GM18508 (cell line): ENCODE results near the gene FAM111B.
"Not testable (repeated sequence)": the region's sequence is repeated elsewhere in the genome, so short reads cannot be mapped to it uniquely, and the experiment has no call there.

Experiments used
- ATAC-seq: cut with Tn5 transposase; IDR thresholded peaks from one replicate; pipeline ENCODE4 v1.9.1; 2021; ENCODE audit warnings: moderate number of reproducible peaks; ENCODE audit not compliant: insufficient read depth, unreplicated experiment

FAM111B gene

DNA sequence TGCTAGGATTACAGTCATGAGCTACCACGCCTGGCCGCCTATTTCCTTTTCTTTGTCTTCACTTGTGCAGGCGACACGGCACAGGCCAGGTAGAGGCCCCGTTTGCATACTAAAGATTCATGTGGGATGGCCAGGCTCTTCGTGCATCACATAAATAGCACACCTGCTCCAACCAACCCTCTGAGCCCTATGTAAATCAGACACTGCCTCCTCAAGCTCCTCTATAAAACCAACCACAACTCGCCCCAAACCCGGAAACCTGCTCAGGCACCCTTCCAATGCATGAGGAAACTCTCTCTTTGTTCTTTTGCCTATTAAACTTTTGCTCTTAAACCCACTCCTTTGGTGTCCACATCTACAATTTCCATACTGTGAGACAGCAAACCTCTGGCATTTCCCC, 9.1 kb upstream of the FAM111B start:
- not testable (repeated sequence) for ATAC-seq

DNA sequence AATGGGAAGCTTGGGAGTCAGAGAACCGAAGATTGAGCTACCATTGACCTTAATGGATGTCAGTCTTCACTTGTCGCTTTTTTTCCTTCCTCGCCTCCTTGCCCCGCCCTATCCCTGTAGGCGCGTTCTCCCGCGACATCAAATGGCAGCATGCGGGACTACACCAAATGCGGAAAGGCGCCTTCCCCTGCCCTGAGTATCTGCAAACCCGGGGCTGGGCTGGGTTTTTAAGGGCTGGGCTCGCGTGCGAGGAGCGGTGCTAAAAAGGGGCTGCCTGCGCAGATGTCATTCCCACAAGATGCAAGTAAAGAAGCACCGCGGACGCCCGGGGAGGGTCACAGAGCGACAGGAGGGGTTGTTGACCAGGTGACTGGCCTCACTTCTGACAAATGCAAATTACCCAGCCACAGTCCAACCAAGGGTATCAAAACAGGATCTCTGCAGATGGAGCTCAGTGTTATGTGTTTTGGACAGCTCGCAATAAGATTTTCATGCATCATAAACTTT, 4.7 kb upstream of the FAM111B start:
- ATAC-seq, result peak; percentile 53

DNA sequence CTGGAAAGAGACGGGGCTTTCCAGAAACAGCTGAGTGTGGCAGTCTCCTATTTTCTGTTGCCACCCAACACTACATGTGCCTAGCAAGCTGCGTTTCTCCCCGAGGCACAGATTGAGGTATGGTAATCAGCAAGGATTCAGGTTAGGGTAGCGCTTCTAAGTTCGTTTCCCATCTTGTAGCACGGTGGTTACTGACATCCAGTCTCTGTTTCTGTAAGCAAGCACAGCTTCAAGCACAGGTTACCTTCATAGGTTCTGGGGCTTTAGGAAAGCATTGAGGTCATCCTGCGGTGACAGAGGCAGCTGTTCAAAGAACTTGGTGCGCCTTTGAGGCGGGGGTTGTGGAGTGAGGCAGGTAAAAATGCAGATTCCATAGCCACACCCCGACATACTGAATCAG, 684 bp downstream of the FAM111B start:
- ATAC-seq, result not testable (repeated sequence)

DNA sequence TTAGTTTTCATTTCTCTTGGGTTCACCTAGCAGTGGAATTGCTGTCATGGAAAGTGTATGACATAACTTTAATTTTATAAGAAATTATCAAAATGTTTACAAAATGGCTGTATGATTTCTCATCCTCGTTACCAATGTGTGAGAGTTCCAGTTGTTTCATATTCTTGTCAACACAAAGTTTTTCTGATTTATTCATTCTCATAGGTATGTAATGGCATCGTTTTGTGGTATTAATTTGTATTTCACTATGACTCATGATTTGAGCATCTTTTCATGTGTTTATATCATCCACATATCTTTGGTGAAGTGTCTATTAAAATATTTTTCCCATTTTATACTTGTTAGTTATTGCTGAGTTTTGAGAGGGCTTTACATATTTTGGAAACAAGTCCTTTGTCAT, 5.5 kb downstream of the FAM111B start:
- ATAC-seq, result no peak

DNA sequence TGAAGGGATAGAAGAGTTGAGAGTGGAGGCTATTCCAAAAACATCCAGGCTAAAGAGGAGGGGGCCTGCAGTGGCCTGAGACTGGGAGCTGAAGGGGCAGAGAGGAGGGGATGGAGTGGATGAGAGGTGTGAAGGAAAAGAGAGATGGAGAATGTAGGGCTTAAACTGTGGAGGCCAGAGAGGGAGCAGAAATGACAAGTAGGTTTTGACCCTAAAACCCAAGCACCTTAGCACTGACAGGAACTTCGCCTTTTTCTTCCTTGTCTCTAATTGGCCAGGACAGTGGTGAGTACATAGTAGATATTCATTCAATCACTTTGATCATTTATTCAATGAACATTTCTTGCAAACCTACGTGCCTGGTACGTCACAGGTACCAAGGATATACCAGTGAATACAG, 7.3 kb downstream of the FAM111B start:
- no peak for ATAC-seq

DNA sequence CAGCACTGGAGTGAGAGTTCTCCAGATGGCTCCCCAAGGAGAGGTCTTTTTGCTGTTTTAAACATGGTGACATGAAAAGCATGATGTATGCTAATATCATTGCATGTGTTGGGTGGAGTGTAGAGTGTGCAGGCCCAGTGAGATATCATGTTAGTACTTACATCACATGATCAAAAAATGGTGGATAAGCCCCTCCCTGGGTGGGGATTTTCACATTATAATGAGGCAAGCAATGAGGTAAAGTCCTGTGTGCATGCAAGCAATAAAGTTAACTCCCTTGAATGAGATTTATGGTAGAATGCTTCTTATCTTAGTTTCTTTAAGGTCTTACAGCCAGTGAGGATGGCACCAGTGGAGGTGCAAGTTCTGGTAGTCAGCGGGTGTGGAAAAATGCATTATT, 8.5 kb downstream of the FAM111B start:
- ATAC-seq, result no peak

DNA sequence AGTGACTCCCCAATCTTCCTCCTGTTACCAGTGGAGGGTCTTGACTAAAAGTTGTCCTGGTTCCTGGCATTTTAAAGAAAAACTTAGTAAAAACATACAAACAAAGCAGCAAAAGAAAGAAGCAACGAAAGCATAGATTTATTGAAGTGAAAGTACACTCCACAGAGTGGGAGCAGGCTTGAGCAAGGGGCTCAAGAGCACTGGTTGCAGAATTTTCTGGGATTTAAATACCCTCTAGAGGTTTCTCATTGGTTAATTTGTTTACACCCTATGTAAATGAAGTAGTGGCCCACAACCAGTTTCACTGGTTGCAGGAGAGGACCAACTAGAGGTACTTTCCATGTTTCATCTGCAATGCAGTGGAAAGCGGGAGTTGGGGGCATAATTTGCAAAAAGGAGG, 10.7 kb downstream of the FAM111B start:
- ATAC-seq, result no peak

DNA sequence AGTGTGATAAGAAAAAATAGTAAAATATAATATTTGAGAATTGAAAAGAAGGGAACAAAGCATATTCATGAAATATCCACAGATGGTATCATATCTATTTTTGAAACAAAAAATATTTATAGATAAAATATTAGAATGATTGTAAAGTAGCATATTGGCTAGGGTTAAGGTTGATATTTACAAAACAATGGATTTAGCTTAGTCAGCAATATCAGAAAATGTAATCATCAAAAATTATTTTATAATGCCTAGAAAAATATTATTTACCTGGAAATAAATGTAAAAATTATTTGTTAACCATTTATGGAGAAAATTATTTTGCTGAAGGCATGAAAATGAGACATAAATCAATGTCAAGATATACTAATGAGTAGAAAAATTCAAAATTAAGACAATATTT, 12.8 kb downstream of the FAM111B start:
- ATAC-seq, result no peak

DNA sequence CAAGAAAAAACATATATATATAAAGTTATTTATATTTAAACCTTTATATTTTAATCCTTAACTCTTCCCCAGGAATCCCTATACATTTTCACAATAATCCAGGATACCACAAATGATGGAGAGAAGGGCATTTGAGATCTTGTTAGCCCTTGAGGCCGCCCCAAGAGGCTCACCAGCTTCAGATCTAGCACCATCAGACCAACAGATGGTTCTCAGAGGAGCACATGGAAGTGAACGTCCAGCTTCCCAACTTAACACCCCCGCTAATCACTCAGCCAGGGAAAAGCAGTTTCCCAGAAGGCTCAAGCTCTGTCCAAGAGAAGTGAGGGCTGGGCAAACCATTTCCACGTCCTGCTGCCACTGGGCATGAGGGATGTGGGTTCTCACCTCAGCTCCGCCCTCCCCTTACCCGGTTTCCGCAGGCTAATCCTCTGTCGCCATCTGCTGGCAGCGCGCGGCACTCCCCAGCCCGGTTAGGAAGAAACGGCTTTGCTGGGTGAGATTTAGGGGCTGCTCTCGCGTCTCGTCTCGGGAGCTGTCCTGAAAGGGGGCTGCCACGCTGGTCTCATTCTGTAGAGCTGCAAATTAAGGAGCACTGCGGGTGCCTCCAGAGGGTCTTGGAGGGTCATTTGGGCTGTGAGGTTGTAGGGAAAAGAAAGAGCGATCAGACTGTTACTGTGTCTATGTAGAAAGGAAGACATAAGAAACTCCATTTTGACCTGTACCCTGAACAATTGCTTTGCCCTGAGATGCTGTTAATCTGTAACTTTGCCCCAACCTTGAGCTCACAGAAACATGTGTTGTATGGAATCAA, 28.8 kb downstream of the FAM111B start:
- ATAC-seq, result peak; percentile 80

DNA sequence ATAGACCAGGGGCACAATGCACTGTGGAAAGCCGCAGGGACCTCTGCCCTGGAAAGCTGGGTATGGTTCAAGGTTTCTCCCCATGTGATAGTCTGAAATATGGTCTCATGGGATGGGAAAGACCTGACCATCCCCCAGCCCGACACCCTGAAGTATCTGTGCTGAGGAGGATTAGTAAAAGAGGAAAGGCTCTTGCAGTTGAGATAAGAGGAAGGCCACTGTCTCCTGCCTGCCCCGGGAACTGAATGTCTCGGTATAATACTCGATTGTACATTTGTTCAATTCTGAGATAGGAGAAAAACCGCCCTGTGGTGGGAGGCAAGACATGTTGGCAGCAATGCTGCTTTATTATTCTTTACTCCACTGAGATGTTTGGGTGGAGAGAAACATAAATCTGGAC, 29.5 kb downstream of the FAM111B start:
- ATAC-seq, result not testable (repeated sequence)

DNA sequence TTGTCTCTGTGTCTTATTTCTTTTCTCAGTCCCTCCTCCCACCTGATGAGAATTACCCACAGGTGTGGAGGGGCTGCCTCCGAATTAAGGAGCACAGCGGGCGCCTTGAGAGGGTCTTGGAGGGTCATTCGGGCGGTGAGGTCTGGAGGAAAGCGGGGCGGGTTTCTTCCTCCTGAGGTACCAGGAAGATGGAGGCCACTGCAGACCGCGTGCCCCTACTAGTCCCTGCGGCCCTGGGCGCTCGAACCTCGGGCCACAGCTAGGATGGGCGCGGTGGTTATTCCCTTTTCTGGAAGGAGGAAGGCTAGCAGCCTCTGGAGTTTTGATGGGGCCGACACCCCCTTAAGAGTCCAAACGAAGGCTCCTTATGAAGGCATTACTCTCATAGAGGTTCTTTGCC, 30.2 kb downstream of the FAM111B start:
- ATAC-seq, result no peak

DNA sequence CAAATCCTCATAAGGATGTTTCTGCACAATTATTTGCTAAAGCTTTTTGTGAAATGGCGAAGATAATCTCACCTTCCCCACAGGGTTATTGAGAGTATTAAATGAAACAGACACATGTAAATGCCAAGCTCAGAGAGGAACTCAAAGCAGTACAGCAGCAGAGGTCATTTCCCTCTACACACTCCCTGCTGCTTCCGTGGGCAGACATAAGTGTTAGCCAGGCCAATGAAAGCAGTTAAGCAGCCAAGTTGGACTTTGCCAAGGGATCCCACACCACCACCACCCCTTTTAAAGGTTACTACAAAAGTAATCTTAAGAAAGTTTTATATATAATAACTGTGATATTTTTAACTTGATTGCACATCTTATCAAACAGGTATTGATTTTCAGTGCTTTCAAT, 31.6 kb downstream of the FAM111B start:
- no peak for ATAC-seq

DNA sequence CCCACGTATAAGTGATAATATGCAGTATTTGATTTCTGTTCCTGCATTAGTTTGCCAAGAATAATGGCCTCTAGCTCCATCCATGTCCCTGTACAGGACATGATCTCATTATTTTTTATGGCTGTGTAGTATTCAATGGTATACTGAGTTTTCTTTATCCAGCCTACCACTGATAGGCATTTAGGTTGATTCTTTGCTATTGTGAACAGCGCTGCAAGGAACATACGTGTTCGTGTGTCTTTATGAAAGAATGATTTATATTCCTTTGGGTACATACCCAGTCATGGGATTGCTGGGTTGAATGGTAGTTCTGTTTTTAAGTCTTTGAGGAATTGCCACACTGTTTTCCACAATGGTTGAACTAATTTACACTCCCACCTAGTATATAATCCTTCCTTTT, 34.2 kb downstream of the FAM111B start:
- no peak for ATAC-seq

DNA sequence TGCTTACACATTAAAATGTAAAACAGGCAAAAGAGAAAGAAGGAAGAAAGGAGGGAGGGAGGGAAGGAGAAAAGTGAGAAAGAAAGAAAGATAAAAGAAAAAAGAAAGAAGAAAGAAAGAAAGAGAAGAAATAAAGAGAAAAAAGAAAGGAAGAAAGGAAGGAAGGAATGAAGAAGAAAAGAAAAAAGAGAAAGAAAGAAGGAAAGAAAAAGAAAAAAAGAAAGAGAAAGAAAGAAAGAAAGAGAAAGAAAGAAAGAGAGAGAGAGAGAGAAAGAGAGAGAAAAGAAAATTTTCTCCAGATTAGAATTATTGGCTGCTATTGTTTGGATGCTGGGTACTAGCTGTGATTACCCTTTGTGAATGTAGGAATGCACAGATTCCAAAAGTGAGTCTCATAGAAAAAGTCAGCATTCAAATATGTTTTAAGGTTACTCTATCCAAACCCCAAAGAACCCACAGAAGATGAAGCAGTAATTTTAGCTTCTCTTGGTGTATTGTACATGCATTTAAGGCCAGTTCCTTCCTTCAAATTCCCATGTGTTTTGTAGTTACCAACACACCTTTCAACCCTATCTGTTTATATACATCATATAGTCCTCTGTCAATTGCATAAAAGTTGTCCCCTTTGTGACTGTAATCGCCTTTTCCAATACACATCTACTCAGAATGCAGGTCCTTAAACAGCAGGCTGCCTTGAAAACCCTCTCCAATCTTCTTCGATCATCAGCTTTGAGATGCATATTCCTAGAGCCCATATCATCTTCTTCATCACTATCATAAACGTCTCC, 34.8 kb downstream of the FAM111B start:
- ATAC-seq, result peak; percentile 0

DNA sequence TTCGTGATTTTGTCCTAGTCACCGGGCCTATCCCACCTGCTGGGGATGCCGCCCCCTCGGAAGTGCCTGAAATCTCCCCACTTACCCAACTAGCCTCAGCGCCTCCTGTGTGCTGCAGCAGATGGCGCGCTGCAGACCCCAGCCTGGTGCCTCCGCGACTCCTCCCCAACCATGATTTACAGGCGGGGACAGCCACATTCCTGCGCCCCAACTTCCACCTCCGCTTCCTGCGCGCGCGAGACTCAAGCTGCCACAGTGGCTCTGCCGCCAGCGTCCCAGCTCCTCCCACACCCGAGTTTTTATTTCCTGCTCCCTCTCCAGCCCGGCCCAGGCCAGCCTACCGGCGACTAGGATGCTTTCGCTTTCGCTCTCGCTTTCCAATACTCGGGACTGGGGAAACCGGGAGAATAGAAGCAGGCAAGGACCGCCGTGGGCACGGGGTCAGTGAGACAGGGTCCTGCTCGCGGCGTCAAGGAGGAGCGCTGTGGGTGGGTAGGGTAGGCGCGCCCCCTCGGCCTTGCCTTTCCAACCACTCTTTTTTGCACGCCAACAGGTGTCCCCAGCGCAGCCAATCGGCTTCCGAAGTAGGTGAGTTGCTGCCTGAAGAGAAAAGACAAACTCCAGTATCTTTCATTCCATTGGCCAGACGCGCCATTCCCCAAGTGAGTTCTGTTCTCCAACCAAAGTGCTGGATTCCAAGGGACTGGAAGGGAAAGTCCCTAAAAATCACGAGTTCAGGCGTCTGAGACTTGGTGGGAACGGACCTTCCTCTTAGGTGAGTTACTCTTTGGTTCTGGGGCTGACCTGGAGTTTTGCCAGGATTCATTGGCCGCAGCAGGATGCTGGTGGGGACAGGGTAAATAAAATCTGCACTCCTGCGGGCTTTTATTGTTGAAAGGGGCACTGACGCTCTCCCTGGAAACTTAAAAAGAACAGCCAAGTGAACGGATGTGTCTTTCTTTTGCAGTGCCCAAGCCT, 35.8 kb downstream of the FAM111B start, which contains the start of gene FAM111A:
TSS of gene FAM111A (plus strand) at position 327 of the 978 bp plus-strand sequence. CDS start 6,017 bp downstream, outside the sequence.
- peak; percentile 38 for ATAC-seq

DNA sequence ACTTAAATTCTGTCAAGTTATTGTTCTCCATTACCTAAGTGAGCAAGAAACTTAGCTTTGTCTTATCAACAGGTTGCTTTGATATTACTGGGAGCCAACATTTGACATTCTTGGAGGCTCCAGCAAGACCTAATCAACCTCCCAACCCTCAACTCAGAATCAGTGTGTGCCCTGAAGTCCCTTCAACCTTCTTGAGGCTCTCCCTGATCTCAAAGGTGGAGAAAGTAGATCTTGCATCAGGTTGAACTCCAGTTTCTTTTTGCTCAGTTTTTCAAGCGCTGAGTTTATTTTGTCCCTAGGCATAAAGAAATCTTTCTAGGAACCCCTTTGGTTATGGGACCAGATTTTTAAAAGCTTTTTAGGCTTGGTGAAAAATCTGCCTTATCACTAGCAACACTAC, 37.1 kb downstream of the FAM111B start:
- ATAC-seq, result no peak

DNA sequence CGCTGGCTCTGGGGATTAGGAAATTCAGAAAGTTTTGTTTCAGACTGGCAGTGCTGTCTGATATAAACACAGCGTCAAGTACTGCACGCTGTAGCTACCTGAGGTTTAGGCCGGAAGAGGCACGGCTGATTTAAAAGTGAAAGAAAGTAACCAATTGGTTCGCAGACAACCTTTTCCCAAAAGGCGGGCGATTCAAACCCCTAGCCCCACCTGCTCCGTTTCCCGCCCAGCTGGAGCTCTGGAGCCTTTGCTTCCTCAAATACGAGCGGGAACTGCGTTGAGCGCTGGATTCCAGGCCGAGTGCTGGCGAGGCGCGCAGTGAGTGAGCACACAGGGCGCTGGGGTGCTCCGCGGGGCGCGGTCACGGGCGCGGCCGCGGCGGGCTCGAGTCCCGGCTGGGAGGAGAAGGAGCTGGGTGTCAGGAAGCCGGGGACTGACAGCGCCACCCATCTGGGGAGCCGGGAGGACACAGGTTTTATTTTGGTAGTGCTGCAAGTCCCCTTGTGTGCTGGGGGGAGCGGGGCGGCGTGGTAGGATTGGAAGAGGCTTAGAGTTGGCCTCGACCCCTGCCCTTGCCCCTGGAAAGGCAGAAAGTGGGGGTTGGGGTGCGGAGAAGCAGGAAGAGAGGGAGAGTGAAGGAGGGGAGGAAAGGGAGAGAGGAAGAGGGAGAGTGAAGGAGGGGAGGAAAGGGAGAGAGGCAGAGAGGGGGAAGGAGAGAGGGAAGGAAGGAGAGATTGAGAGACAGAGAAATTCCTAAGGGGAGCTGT, 37.7 kb downstream of the FAM111B start:
- ATAC-seq, result peak; percentile 60

DNA sequence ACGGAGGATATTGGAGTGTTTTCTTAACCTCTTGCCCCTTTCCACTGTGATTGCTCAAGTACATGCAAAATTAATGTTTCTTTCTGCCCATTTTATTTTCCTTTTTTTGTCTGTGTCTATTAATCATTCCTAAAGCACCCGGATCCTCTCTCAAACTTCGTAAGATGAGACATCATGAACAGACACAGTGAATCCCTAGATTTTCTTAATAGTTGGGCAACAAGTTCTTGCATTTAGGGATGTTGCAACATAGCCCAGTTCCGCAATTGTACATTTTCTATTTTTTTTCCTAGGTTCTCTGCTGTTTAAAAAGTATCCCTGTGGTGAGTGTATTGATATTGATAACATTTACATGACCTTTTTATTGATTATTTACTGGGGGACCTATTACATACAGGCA, 38.5 kb downstream of the FAM111B start:
- ATAC-seq, result no peak

DNA sequence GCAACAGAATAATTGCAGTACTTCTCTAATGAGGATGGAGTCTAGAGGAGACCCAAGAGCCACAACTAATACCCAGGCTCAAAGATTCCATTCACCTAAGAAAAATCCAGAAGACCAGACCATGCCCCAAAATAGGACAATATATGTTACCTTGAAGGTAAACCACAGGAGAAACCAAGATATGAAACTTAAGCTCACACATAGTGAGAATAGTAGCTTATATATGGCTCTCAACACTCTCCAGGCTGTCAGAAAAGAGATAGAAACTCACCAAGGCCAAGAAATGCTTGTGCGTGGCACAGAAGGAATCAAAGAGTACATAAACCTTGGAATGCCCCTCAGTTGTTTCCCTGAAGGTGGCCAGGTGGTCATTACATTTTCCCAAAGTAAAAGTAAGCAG, 44.7 kb downstream of the FAM111B start:
- ATAC-seq, result no peak
